Anterior cingulate cortex (tissue), 58 donors: ENCODE data around the gene LAMTOR4.

ENCODE experiments used
- DNase-seq, 58 donors: peaks; one replicate each; lab custom pipeline; 2025; lab: John Stamatoyannopoulos, UW

The LAMTOR4 gene

DNA sequence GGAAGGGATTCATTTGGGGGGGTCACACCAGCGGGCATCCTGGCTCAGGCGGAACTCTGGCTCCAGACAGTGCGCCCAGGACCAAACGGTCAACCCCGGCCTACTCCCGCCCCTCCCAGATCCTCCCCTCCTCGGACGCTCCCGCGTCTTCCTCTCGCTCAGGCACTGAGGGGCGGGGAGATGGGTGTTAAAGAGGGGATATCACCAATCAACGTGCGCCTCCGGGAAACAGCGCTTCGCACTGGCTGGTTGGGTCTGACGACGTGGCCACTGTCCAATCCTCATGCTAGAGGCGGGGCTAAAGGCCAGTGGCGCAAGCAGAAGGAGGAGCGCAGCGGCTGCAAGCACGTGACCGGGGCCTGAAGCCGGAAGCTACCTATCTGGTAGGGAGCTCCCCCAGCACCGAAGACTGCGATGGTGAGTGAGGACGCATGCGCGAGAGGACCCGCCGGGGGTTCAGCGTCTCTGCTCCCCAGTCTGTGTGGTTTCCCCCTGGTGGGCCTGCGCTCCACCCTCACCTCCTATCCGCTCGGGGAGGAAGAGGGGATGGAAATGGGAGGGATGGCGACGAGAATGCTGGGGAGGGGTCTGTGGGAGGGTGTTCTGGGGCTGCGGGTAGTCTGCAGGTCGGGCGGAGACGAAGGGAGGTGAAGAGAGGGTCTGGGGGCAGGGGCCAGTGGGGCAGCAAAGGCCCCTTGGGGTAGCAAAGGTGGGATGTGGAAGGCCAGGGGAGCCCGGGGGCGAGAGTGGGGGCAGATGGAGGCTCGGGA lies at the start of gene LAMTOR4:
Gene LAMTOR4, plus strand, starts transcription at position 360 of the 770 bp plus-strand sequence. Its CDS starts 55 bp downstream, at position 415.
- DNase-seq: peak; percentile 89 to 100 (median 99)

DNA sequence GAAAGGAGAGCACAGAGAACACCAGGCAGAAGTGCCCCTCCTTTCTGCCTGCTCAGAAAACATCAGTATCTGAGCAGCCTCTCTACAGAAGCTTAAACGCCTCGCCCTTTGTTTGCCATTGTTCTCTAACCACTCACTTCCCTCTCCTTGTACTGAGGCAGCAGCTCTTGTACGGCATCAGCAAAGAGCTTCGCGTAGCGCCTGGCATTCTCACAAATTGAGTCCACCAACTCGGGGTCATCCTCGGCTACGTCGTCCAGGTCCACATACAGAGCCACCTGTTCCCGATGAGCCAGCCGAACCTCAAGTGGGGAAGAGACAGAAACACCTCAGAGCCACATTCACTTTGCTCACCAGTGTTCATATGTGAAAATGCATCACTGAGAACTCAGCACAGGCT lies 49.3 kb upstream of the LAMTOR4 start:
- no peak for DNase-seq

DNA sequence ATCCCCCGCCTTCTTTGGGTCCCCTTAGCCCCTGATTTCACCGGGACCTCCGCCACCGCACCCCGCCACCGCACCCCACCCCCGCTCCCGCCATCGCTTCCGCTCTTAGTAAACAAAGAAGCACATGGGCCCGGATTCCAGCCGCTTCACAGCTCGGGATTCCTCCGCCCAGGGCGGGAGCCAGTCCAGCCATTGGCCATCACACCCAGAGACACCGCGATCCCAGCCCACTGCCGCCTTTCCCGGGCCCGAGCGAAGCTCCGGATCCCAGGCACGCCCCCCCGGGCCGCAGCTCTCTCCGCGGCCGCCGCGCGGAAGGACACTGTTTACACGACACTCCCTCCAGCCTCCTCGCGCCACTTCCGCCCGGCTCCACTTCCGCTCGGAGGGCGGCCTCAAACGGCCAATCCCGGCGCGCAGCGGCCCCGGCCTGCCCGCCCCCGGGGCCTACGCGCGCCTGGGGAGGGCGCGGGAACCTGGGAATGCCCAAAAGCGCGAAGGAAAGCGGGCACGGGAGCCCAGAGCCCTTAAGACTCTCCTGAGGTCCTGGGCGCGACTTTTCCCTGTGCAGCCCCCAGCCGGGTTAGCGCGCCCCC lies 48.2 kb upstream of the LAMTOR4 start:
- peak; percentile 49 to 93 (median 86) for DNase-seq

DNA sequence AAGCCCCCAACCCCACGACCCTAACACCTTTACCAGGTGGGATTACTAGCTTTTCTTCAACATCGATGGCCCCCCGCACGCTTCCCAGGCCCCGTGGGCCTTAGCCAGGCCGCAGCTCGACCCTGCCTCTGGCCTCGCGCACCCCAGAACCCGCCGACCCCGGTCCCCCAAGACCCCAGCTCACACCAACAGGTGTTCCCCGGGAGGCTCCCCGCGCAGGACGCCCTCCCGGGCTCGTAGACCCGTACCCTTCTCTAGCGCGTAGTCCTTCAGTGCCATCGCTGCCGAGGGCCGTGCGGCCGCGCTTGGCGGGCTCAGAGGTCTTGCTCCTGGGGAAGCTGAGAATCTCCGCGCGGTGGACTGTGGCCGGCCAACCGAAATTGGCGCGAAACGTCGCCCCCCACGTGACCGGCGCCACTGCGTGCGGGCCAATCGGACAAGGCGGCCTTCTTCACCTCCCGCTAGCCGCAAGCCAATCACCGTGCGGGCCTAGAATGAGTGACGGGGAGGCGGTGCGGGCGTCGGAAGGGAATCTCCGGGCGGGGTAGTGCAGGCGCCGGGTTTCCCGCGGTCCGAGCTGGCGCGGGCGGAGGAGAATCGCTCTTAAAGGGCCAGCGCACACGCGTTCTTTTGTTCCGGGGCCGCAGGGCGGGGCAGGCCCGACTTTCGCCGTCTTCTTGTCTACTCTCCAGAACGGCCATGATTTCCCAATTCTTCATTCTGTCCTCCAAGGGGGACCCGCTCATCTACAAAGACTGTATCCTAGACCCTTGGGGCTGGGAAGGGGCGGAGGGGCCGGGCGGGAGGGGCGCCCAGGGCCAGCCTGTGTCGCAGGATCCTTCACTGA lies 47.5 kb upstream of the LAMTOR4 start, which contains the start of the genes AP4M1 and MCM7:
Gene AP4M1, plus strand, starts transcription at position 628 of the 847 bp plus-strand sequence. Its CDS starts 72 bp downstream, at position 700.
Gene MCM7, minus strand, starts transcription at position 382 of the 847 bp plus-strand sequence. Its CDS starts 103 bp downstream, at position 279.
- DNase-seq: peak; percentile 85 to 100 (median 98)

DNA sequence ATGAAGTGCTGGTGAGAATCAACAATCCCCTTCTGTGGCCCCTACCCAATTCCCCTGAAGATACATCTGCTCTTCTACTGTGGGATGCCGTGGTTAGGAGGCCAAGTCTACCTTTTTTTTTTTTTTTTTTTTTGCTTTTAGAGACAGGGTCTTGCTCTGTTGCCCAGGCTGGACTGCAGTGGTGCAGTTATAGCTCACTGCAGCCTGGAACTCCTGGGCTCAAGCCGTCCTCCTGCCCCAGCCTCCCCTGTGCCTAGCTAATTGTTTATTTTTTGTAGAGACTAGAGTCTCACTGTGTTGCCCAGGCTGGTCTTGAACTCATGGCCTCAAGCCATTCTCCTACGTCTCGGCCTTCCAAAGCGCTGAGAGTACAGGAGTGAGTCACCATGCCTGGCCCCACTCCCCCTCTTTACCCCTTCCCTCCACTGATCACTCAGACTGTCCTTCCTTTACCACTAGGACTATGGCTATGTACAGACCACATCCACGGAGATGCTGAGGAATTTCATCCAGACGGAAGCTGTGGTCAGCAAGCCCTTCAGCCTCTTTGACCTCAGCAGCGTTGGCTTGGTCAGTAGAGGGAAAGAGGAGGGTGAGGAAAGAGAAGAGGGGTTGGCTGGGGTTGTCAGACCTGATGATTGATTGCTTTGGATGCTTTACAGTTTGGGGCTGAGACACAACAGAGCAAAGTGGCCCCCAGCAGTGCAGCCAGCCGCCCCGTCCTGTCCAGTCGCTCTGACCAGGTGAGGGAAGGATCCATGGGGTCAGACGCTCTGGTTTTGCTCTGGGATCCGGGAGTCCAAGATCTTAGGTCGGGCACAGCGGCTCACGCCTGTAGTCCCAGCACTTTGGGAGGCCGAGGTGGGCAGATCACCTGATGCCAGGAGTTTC lies 45.5 kb upstream of the LAMTOR4 start:
- no peak for DNase-seq

GRCh38 chr7:100105534-100105933 lies 43.2 kb upstream of the LAMTOR4 start:
- DNase-seq: no peak

- no peak for DNase-seq
These were observed 42.1 kb upstream of the LAMTOR4 start for GRCh38 chr7:100106633-100107032.

GRCh38 chr7:100107125-100107737 lies 41.5 kb upstream of the LAMTOR4 start:
- peak in 3 of 58 donors; percentile 9 to 10 (median 10) for DNase-seq

DNA sequence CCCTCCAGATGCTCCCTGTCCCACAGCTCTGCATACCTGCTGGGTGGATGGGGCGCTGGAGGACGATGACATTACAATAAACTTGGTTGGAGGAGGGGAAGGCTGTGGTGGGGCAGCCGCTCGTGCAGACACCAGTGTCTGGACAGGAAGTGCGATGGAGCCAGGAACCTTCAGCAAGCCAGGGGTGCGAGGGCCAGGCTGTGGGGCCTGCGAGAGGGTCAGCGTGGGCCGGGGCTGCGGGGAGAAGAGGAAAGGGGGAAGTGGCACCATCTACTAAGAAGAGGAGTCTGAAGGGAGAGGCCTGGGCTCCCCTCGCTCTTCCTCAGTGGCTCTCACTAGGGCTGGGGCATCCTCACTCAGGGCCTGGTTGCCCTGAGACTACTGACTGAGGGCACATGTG lies 40.8 kb upstream of the LAMTOR4 start:
- DNase-seq: no peak

GRCh38 chr7:100109521-100110163 lies 39.1 kb upstream of the LAMTOR4 start:
- DNase-seq: no peak

GRCh38 chr7:100111156-100111555 lies 37.6 kb upstream of the LAMTOR4 start:
- no peak for DNase-seq

DNA sequence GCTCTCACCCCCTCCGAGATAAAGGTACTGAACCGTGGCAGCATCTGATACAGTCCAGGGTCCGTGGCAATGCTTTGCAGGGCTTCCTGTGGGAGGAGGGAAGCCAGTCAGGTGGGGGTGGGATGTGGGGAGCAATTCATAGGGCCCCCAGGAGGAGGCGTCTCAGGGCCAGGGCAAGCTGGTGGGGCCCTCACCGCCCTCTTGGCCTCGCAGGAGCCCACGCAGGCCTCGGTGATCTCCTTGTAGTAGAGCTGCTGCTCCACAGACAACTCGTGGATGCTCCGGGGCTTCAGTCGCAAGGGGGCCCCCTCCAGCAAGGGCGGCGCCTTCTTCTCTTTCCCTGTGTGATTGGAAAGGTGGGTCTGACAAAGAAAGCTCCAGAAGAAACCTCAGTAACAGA lies 36.8 kb upstream of the LAMTOR4 start:
- DNase-seq: no peak

GRCh38 chr7:100115026-100115425 lies 33.7 kb upstream of the LAMTOR4 start:
- no peak for DNase-seq

- DNase-seq: no peak
These were observed 30.2 kb upstream of the LAMTOR4 start for GRCh38 chr7:100118388-100119071.

GRCh38 chr7:100119072-100119969 lies 29.4 kb upstream of the LAMTOR4 start, which contains the start of the genes CNPY4 and TAF6:
Gene CNPY4, plus strand, starts transcription at chr7:100119634. Its CDS starts 111 bp downstream, at chr7:100119745.
Gene TAF6, minus strand, starts transcription at chr7:100119358. Its CDS starts 5,149 bp downstream, at chr7:100114209.
- DNase-seq: peak; percentile 69 to 96 (median 90)

DNA sequence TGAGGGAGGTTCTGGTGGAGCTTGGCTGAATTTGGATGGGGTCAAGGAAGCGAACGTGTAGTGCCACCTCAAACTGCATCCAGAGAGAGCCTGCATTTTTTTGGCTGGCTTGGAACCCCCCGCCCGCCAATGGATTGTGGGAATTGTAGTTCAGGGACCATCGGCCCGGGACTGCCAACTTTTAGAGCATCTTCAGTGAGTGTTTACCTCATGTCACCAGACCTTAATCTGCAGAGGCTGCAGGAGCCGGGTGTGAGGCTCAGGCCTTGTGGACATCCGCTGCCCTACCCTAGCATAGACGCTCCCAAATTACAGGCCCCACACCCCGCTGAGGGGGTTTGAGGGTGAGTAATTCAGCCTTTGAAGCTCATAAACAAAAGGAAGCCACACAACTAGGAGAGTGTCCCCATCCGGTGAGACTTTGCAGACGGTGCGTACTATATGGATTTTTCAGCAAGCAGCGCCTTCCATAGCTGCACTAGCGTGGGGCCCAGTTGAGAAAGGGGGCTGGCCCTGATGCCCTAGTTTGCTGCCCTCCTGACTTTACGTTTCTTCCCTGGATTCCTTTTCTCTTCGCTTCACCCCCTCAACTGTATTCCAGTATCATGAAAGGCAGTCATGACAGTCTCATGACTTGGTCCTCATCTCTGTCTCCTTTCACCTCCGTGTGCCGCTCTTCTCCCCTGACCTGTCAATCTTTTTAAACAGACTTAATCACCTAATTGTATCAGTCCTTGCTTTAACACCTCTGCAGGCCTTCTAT lies 28.6 kb upstream of the LAMTOR4 start:
- peak in 55 of 58 donors; percentile 50 to 88 (median 74) for DNase-seq
